K562 (cell line): ENCODE results near the gene SLC35F4.

Experiments used
- ATF3 ChIP-seq, 2 experiments: fragments of 450-650 bp in 1 of 2; sonication (generic) in 1 of 2; formaldehyde crosslinking in 1 of 2; IDR thresholded peaks in 1 of 2; conservative IDR thresholded peaks in 1 of 2; 2 replicates each; pipeline versions ENCODE4 v1.6.1 to v1.8.1; 2016 to 2023; ENCODE audit warnings: mild to moderate bottlenecking in 2 of 2, moderate library complexity in 2 of 2, inconsistent platforms in 1 of 2, missing genetic modification reagents in 1 of 2
- BACH1 ChIP-seq: fragments of 200-800 bp; sonication (Bioruptor generic); IDR thresholded peaks from 2 replicates; pipeline ENCODE4 v1.6.1; 2016; ENCODE audit warnings: missing genetic modification characterization, missing compliant biosample characterization
- CBX2 ChIP-seq: fragments of 200-600 bp; sonication (generic); IDR thresholded peaks from one replicate; pipeline ENCODE4 v1.6.1; 2012; ENCODE audit warnings: mild to moderate bottlenecking, low read length, inconsistent platforms; ENCODE audit not compliant: insufficient read depth, poor library complexity, severe bottlenecking
- CTCF ChIP-seq, 3 experiments: IDR thresholded peaks in 2 of 3; conservative IDR thresholded peaks in 1 of 3; 2 replicates each; pipeline ENCODE4 v1.5.1; 2011 to 2012; ENCODE audit warnings: low read length in 3 of 3, mild to moderate bottlenecking in 3 of 3, control low read depth in 2 of 3, improper control_type of control experiment in 1 of 3, inconsistent platforms in 1 of 3, low read depth in 1 of 3, mixed read lengths in 1 of 3, moderate library complexity in 1 of 3; ENCODE audit not compliant: insufficient read depth in 2 of 3
- EP300 ChIP-seq: IDR thresholded peaks from 2 replicates; pipeline ENCODE4 v1.6.1; 2012; ENCODE audit warnings: low read length, improper control_type of control experiment
- NFRKB ChIP-seq: fragments of 450-650 bp; IDR thresholded peaks from 2 replicates; pipeline ENCODE4 v1.6.1; 2016; ENCODE audit warnings: low read depth
- POLR2A ChIP-seq: fragments of 450-650 bp; conservative IDR thresholded peaks from 2 replicates; pipeline ENCODE4 v1.6.1; 2016
- TCF7L2 ChIP-seq: fragments of 150-350 bp; IDR thresholded peaks from 2 replicates; pipeline ENCODE4 v1.6.1; 2016; ENCODE audit warnings: low read depth, mild to moderate bottlenecking, low read length, moderate library complexity
- TF ChIP-seq, protein P1 (sequence below): sonication (generic); formaldehyde crosslinking; IDR thresholded peaks from 2 replicates; pipeline ENCODE4 v1.8.0; 2022; ENCODE audit warnings: mild to moderate bottlenecking, low read depth, missing genetic modification reagents

- TF ChIP-seq ATF3 (IDR thresholded peaks at IDR 0.05), result no peak
- no peak for TF ChIP-seq ATF3 (CRISPR knock-in tag; conservative IDR thresholded peaks at IDR 0.05)
- no peak for TF ChIP-seq CTCF (IDR thresholded peaks at IDR 0.05 in 2 of 3, conservative IDR thresholded peaks at IDR 0.05 in 1 of 3; ENCODE audit: insufficient read depth in 2 of 3, low read depth in 1 of 3, low read length in 3 of 3)
- TF ChIP-seq, protein P1, sequence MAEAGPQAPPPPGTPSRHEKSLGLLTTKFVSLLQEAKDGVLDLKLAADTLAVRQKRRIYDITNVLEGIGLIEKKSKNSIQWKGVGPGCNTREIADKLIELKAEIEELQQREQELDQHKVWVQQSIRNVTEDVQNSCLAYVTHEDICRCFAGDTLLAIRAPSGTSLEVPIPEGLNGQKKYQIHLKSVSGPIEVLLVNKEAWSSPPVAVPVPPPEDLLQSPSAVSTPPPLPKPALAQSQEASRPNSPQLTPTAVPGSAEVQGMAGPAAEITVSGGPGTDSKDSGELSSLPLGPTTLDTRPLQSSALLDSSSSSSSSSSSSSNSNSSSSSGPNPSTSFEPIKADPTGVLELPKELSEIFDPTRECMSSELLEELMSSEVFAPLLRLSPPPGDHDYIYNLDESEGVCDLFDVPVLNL, result no peak
- TF ChIP-seq BACH1, result no peak
- no peak for TF ChIP-seq POLR2A
- no peak for TF ChIP-seq NFRKB
- no peak for TF ChIP-seq EP300
- no peak for TF ChIP-seq CBX2
- no peak for TF ChIP-seq TCF7L2
Measured at GRCh38 chr14:57809808-57810207, 56.1 kb downstream of the SLC35F4 start.
